H1 (cell line): ENCODE data around the gene ACTN4. TPM values are rescaled to one million over a fixed set of nuclear protein-coding genes. Genes with fewer than 3 reads are reported as not detected.

Experiments used
- CTCF ChIA-PET: fragments of 300-600 bp; sonication (Branson Sonifier 250); formaldehyde crosslinking; loops from one replicate; lab custom pipeline; 2021; ENCODE audit not compliant: partially characterized antibody; lab: Charles Lee
- POLR2A ChIA-PET: fragments of 300-600 bp; sonication (Branson Sonifier 250); formaldehyde crosslinking; loops from one replicate; lab custom pipeline; 2021; ENCODE audit warnings: inconsistent platforms; ENCODE audit not compliant: partially characterized antibody; lab: Charles Lee
- DNase-seq, 2 experiments: peaks; one replicate each; pipeline versions ENCODE4 v3.0.0 to v3.0.0-alpha.2; 2010 to 2022; ENCODE audit warnings: low spot score in 2 of 2, low read depth in 1 of 2, mixed read lengths in 1 of 2
- FAIRE-seq: peaks from 2 replicates; lab custom pipeline; 2011; peaks lifted over from hg19 to GRCh38; lab: Jason Lieb, UNC
- H2AFZ ChIP-seq: 2 replicates; pipeline ENCODE4 v1.8.1; 2012; ENCODE audit warnings: low read length, inconsistent platforms
- H2AK5ac ChIP-seq: 2 replicates; pipeline ENCODE4 v1.6.1; 2013; ENCODE audit warnings: low read depth, low read length
- H2BK120ac ChIP-seq: replicated peaks from 2 replicates; pipeline ENCODE3; 2013; ENCODE audit warnings: low read depth, low read length, inconsistent platforms
- H2BK12ac ChIP-seq: 2 replicates; pipeline ENCODE4 v1.6.1; 2013; ENCODE audit warnings: low read depth, low read length
- H2BK15ac ChIP-seq: 2 replicates; pipeline ENCODE4 v1.6.1; 2013; ENCODE audit warnings: low read length
- H2BK20ac ChIP-seq: 2 replicates; pipeline ENCODE4 v1.6.1; 2013; ENCODE audit warnings: low read length
- H2BK5ac ChIP-seq: 2 replicates; pipeline ENCODE4 v1.6.1; 2013; ENCODE audit warnings: low read depth, low read length
- H3K14ac ChIP-seq: 2 replicates; pipeline ENCODE4 v1.6.1; 2013; ENCODE audit warnings: inconsistent platforms; ENCODE audit not compliant: insufficient read length
- H3K18ac ChIP-seq: 2 replicates; pipeline ENCODE4 v1.6.1; 2013; ENCODE audit warnings: low read length; ENCODE audit errors: extremely low read depth
- H3K23ac ChIP-seq: 2 replicates; pipeline ENCODE4 v1.6.1; 2013; ENCODE audit warnings: inconsistent platforms; ENCODE audit not compliant: insufficient read length
- H3K23me2 ChIP-seq: 2 replicates; pipeline ENCODE4 v1.6.1; 2013; ENCODE audit warnings: low read depth, low read length
- H3K27ac ChIP-seq: 2 replicates; pipeline ENCODE4 v1.6.1; 2011; ENCODE audit warnings: low read depth, low read length, inconsistent platforms
- H3K27me3 ChIP-seq, 4 experiments: replicated peaks in 1 of 4; 1 replicate in 1 of 4; 2 replicates in 3 of 4; pipeline versions ENCODE4 v1.6.1 to v1.8.1; 2011 to 2013; ENCODE audit warnings: low read length in 3 of 4, mild to moderate bottlenecking in 3 of 4, inconsistent platforms in 2 of 4, mixed read lengths in 2 of 4, moderate library complexity in 1 of 4; ENCODE audit not compliant: control insufficient read depth in 3 of 4, insufficient read depth in 3 of 4; ENCODE audit errors: extremely low read depth in 1 of 4
- H3K36me3 ChIP-seq, 4 experiments: 2 replicates each; pipeline versions ENCODE4 v1.6.1 to v1.8.1; 2011 to 2013; ENCODE audit warnings: mild to moderate bottlenecking in 4 of 4, low read length in 3 of 4, moderate library complexity in 2 of 4, control low read depth in 1 of 4, inconsistent platforms in 1 of 4; ENCODE audit not compliant: insufficient read depth in 4 of 4, control insufficient read depth in 2 of 4
- H3K4ac ChIP-seq: replicated peaks from 2 replicates; pipeline ENCODE3; 2013; ENCODE audit warnings: low read length, low read depth, mixed read lengths, inconsistent platforms; ENCODE audit not compliant: insufficient read length
- H3K4me1 ChIP-seq, 4 experiments: replicated peaks in 1 of 4; 1 replicate in 1 of 4; 2 replicates in 3 of 4; pipeline versions ENCODE4 v1.6.1 to v1.8.1; 2011 to 2013; ENCODE audit warnings: low read length in 3 of 4, inconsistent platforms in 2 of 4, mixed read lengths in 1 of 4; ENCODE audit not compliant: insufficient read depth in 4 of 4, control insufficient read depth in 3 of 4
- H3K4me2 ChIP-seq, 2 experiments: 2 replicates each; pipeline versions ENCODE4 v1.6.1 to v1.8.1; 2011 to 2013; ENCODE audit warnings: low read depth in 2 of 2, low read length in 2 of 2, control low read depth in 1 of 2, inconsistent platforms in 1 of 2, mild to moderate bottlenecking in 1 of 2; ENCODE audit not compliant: insufficient read depth in 1 of 2
- H3K4me3 ChIP-seq, 4 experiments: fragments of 200-600, 300-600 bp in 1 of 4; sonication (generic), shearing (Covaris generic), sonication (Bioruptor Twin) in 1 of 4; 2 replicates each; pipeline versions ENCODE4 v1.5.1 to v1.8.1; 2011 to 2016; ENCODE audit warnings: low read length in 4 of 4, low read depth in 3 of 4, control low read depth in 2 of 4, inconsistent platforms in 2 of 4, mild to moderate bottlenecking in 2 of 4, mixed read lengths in 1 of 4, moderate library complexity in 1 of 4; ENCODE audit not compliant: insufficient read depth in 2 of 4; ENCODE audit errors: extremely low read depth in 1 of 4
- H3K56ac ChIP-seq: replicated peaks from 2 replicates; pipeline ENCODE3; 2013; ENCODE audit warnings: low read depth, mild to moderate bottlenecking, mixed read lengths, low read length, inconsistent platforms; ENCODE audit not compliant: insufficient read length
- H3K79me1 ChIP-seq: 2 replicates; pipeline ENCODE4 v1.6.1; 2013; ENCODE audit warnings: low read depth, low read length, control low read depth
- H3K79me2 ChIP-seq, 2 experiments: 2 replicates each; pipeline versions ENCODE4 v1.6.1 to v1.8.1; 2012 to 2013; ENCODE audit warnings: low read length in 2 of 2, mild to moderate bottlenecking in 2 of 2, inconsistent platforms in 1 of 2; ENCODE audit not compliant: insufficient read depth in 2 of 2, control insufficient read depth in 1 of 2
- H3K9ac ChIP-seq, 4 experiments: replicated peaks in 1 of 4; 1 replicate in 1 of 4; 2 replicates in 3 of 4; pipeline versions ENCODE4 v1.6.1 to v1.8.1; 2011 to 2013; ENCODE audit warnings: low read depth in 3 of 4, low read length in 3 of 4, control low read depth in 2 of 4, mild to moderate bottlenecking in 2 of 4, moderate library complexity in 2 of 4, inconsistent platforms in 1 of 4; ENCODE audit errors: extremely low read depth in 1 of 4
- H3K9me3 ChIP-seq, 2 experiments: 2 replicates each; pipeline versions ENCODE4 v1.6.1 to v1.8.1; 2012 to 2013; ENCODE audit warnings: mild to moderate bottlenecking in 2 of 2, moderate library complexity in 2 of 2, control low read depth in 1 of 2, inconsistent platforms in 1 of 2, low read depth in 1 of 2, low read length in 1 of 2, mixed read lengths in 1 of 2; ENCODE audit not compliant: insufficient read depth in 2 of 2
- H4K20me1 ChIP-seq, 2 experiments: replicated peaks in 1 of 2; 2 replicates each; pipeline versions ENCODE3 to v1.8.1; 2011 to 2013; ENCODE audit warnings: inconsistent platforms in 2 of 2, low read length in 2 of 2, mild to moderate bottlenecking in 1 of 2; ENCODE audit not compliant: insufficient read depth in 2 of 2, control insufficient read depth in 1 of 2
- H4K5ac ChIP-seq: 2 replicates; pipeline ENCODE4 v1.6.1; 2013; ENCODE audit warnings: low read length, low read depth, mixed read lengths, inconsistent platforms; ENCODE audit not compliant: insufficient read length
- H4K8ac ChIP-seq: 2 replicates; pipeline ENCODE4 v1.8.0; 2013; ENCODE audit warnings: mild to moderate bottlenecking, moderate library complexity, low read length, inconsistent platforms; ENCODE audit not compliant: insufficient read depth; ENCODE audit errors: extremely low read depth
- H4K91ac ChIP-seq: replicated peaks from 2 replicates; pipeline ENCODE3; 2013; ENCODE audit warnings: low read length, mixed read lengths, inconsistent platforms; ENCODE audit not compliant: insufficient read length
- CTCF ChIP-seq, 3 experiments: IDR thresholded peaks; 1 replicate in 2 of 3; 2 replicates in 1 of 3; pipeline versions ENCODE4 v1.5.1 to v1.6.1; 2011; ENCODE audit warnings: low read length in 3 of 3, mild to moderate bottlenecking in 3 of 3, inconsistent platforms in 2 of 3, low read depth in 1 of 3, moderate library complexity in 1 of 3; ENCODE audit not compliant: insufficient read depth in 1 of 3; ENCODE audit errors: control extremely low read depth in 1 of 3
- FOSL1 ChIP-seq: IDR thresholded peaks from 2 replicates; pipeline ENCODE4 v1.6.1; 2011; ENCODE audit warnings: mild to moderate bottlenecking, low read depth, low read length, moderate library complexity; ENCODE audit not compliant: insufficient read depth
- GTF2F1 ChIP-seq: IDR thresholded peaks from 2 replicates; pipeline ENCODE4 v1.6.1; 2012; ENCODE audit warnings: low read depth, low read length, improper control_type of control experiment, borderline replicate concordance
- POLR2A ChIP-seq, 2 experiments: IDR thresholded peaks; 1 replicate in 1 of 2; 2 replicates in 1 of 2; pipeline ENCODE4 v1.6.1; 2011; ENCODE audit warnings: low read depth in 2 of 2, low read length in 2 of 2, mild to moderate bottlenecking in 2 of 2; ENCODE audit errors: control extremely low read depth in 1 of 2
- RFX5 ChIP-seq: IDR thresholded peaks from 2 replicates; pipeline ENCODE4 v1.6.1; 2011; ENCODE audit warnings: low read depth, low read length, improper control_type of control experiment, borderline replicate concordance
- SUZ12 ChIP-seq: fragments of 200-600 bp; sonication (generic); IDR thresholded peaks from 2 replicates; pipeline ENCODE4 v1.6.1; 2012; ENCODE audit warnings: mild to moderate bottlenecking, inconsistent platforms, low read length, moderate library complexity, mixed read lengths
- TAF1 ChIP-seq: IDR thresholded peaks from 2 replicates; pipeline ENCODE4 v1.6.1; 2011; ENCODE audit warnings: mild to moderate bottlenecking, low read depth, low read length
- WGBS, 2 experiments: shearing (Covaris generic) in 1 of 2; methylation state at CpG; one replicate each; pipeline versions ENCODE4 v1.1.6 to v1.1.7; 2013 to 2015; ENCODE audit warnings: low lambda C conversion rate in 2 of 2, mixed read lengths in 2 of 2, inconsistent platforms in 1 of 2, low coverage in 1 of 2, missing lambda C conversion rate in 1 of 2; ENCODE audit not compliant: insufficient replicate concordance in 2 of 2, insufficient coverage in 1 of 2, insufficient read length in 1 of 2; ENCODE audit errors: extremely low coverage in 1 of 2, missing lambda C conversion rate in 1 of 2; 5-methylcytosine and 5-hydroxymethylcytosine counted together
- polyA plus RNA-seq, 7 experiments: library from polyadenylated mRNA; depleted of rRNA in 3 of 7; stranded (reverse) in 5 of 7; unstranded in 2 of 7; fragments of >200 nt in 5 of 7; fragments of 200-250 nt in 2 of 7; gene quantifications; 1 replicate in 5 of 7; 2 replicates in 1 of 7; 4 replicates in 1 of 7; pipeline versions ENCODE4 v1.2.1 to v1.2.3, GENCODE V29; 2011 to 2013; ENCODE audit warnings: missing spikeins in 2 of 7, mixed read lengths in 2 of 7
- total RNA-seq: library from RNA; stranded (reverse); fragmentation: NEBNext Ultra II Directional; extraction: Animal tissue kit (Norgen Biotek cat#: 25700); gene quantifications from 2 replicates; pipeline ENCODE4 v1.2.1, GENCODE V29; 2021

ACTN4 gene
- total and polyA plus RNA-seq, 2 of the 8 experiments (the other 6 are each of a cell fraction or from before 2014, with no cell fraction given), result 211 to 520 TPM

GRCh38 chr19:38649305-38650171 is 2.1 kb downstream of the ACTN4 start:
- Histone ChIP-seq H3K9ac (peak overlapping the region in 3 of 4 experiments; percentile 87 to 98 (median 89); a peak in 6 of 7 replicates), H3K27me3 (no peaks in the 10 kb centered on the region), H4K91ac (no peak overlapping the region), H4K20me1 (peaks cover 16 to 26% of the 10 kb centered on the region in 2 experiments), H3K27ac (no peak overlapping the region), H3K4me3 (peak overlapping the region; percentile 91 to 98 (median 95)), H3K9me3 (no peaks in the 10 kb centered on the region), H2BK15ac (peak overlapping the region; percentile 75; the same call in 1 of the 2 replicates), H3K4me1 (peaks cover 5 to 21% (median 16%) of the 10 kb centered on the region in 4 experiments), H3K23ac (no peak overlapping the region), H3K79me2 (peaks cover 42 to 70% of the 10 kb centered on the region in 2 experiments), H2BK120ac (no peak overlapping the region), H2BK12ac (0 out of 2 replicates have a peak overlapping the region, but pooled peaks have one; percentile 27), H3K4me2 (peak overlapping the region; percentile 92 to 95), H3K79me1 (peaks cover 11% of the 10 kb centered on the region), H3K23me2 (peaks cover 16% of the 10 kb centered on the region; the same call in 1 of the 2 replicates), H3K4ac (no peak overlapping the region), H2AFZ (no peak overlapping the region), H3K18ac (peak overlapping the region; percentile 32; the same call in 1 of the 2 replicates), H3K14ac (no peak overlapping the region), H2BK20ac (no peak overlapping the region), H3K36me3 (no peaks in the 10 kb centered on the region), H2AK5ac (peak overlapping the region; percentile 86; the same call in 1 of the 2 replicates), H3K56ac (no peak overlapping the region), H4K5ac (no peak overlapping the region), H2BK5ac (peak overlapping the region; percentile 83), H4K8ac (no peak overlapping the region)
- WGBS, 2 experiments, result 35% methylated on average over 15 of the region's 15 CpGs; no CpG with 5 or more reads in 1 of the 2 experiments
- ChIA-PET CTCF (interaction anchor here (0.6 to 7.7 kb wide), 3 partner anchors 14 to 302 kb away, joined by 3 to 62 read pairs (median 3); no protein-coding TSS in a partner anchor), POLR2A (interaction anchor here (0.7 to 17.9 kb wide), 17 partner anchors 11 to 255 kb away, joined by 3 to 374 read pairs (median 4); no protein-coding TSS in a partner anchor)
- FAIRE-seq, result no peak
- DNase-seq, result no peak
- 0 out of 2 replicates have a peak, but pooled peaks have one; percentile 2 for TF ChIP-seq TAF1
- TF ChIP-seq POLR2A (IDR thresholded peaks at IDR 0.05; ENCODE audit: control extremely low read depth in 1 of 2, low read depth in 2 of 2, low read length in 2 of 2), result peak in 1 of 2 experiments; percentile 59; a peak in 1 of 3 replicates
- TF ChIP-seq RFX5, result no peak
- TF ChIP-seq SUZ12, result no peak
- no peak for TF ChIP-seq FOSL1
- no peak for TF ChIP-seq GTF2F1
- TF ChIP-seq CTCF (IDR thresholded peaks at IDR 0.05; ENCODE audit: control extremely low read depth in 1 of 3, insufficient read depth in 1 of 3, low read depth in 1 of 3, low read length in 3 of 3), result no peak
